HAP-1 (cell line): ENCODE results near the gene FUBP1.
"Not testable (repeated sequence)": the region's sequence is repeated elsewhere in the genome, so short reads cannot be mapped to it uniquely, and the experiment has no call there.

ENCODE experiments used
- DNase-seq, 2 experiments: peaks; one replicate each; pipeline ENCODE4 v3.0.0-alpha.2; 2016 to 2020; ENCODE audit warnings: low spot score in 2 of 2
- H3K27me3 ChIP-seq: fragments of 250-450 bp; sonication (Bioruptor Pico); 2 replicates; pipeline ENCODE4 v1.5.1; 2020; ENCODE audit warnings: low read depth, mild to moderate bottlenecking, moderate library complexity
- H3K36me3 ChIP-seq: fragments of 250-450 bp; sonication (Bioruptor Pico); replicated peaks from 2 replicates; pipeline ENCODE4 v1.5.1; 2020; ENCODE audit warnings: mild to moderate bottlenecking
- H3K4me1 ChIP-seq: fragments of 250-450 bp; sonication (Bioruptor Pico); 2 replicates; pipeline ENCODE4 v1.5.1; 2020; ENCODE audit warnings: mild to moderate bottlenecking
- H3K4me3 ChIP-seq: fragments of 250-450 bp; sonication (Bioruptor Pico); 2 replicates; pipeline ENCODE4 v1.5.1; 2020; ENCODE audit warnings: mild to moderate bottlenecking, moderate library complexity
- H3K9me3 ChIP-seq: fragments of 250-450 bp; sonication (Bioruptor Pico); 2 replicates; pipeline ENCODE4 v1.5.1; 2020; ENCODE audit warnings: mild to moderate bottlenecking, moderate library complexity
- in situ Hi-C: fragments of 300-500 bp; cut with MboI; formaldehyde crosslinking; loops from 3 replicates; pipeline ENCODE4 v1.14.3; 2020; ENCODE audit warnings: low sequenced_read_pairs, inconsistent platforms, mixed read lengths

The FUBP1 gene

GRCh38 chr1:77978969-77979876 is at the start of gene FUBP1:
TSS of gene FUBP1 (minus strand) at chr1:77979072. CDS start at chr1:77979004, 68 bp downstream.
- H3K36me3 ChIP-seq = peaks cover 24% of the 10 kb centered on the region
- peaks cover 32% of the 10 kb centered on the region for H3K4me1 ChIP-seq
- no peaks in the 10 kb centered on the region for H3K9me3 ChIP-seq
- peak within 1 kb of the TSS; percentile 63 for H3K4me3 ChIP-seq
- DNase-seq = peak; percentile 96 to 99
- H3K27me3 ChIP-seq = no peaks in the 10 kb centered on the region
- in situ Hi-C loops = no loop called here

- H3K9me3 ChIP-seq, H3K4me1 ChIP-seq, H3K36me3 ChIP-seq, DNase-seq, H3K27me3 ChIP-seq, in situ Hi-C loops, H3K4me3 ChIP-seq: not testable (repeated sequence)
Observed at GRCh38 chr1:78021134-78021533, 42.3 kb upstream of the FUBP1 start.

GRCh38 chr1:78019024-78019423 is 40.2 kb upstream of the FUBP1 start:
- Histone ChIP-seq H3K27me3 (no peaks in the 10 kb centered on the region), H3K4me1 (no peaks in the 10 kb centered on the region), H3K9me3 (no peaks in the 10 kb centered on the region), H3K4me3 (no peak overlapping the region), H3K36me3 (peaks cover 3% of the 10 kb centered on the region)
- DNase-seq = no peak
- in situ Hi-C loops = no loop called here

GRCh38 chr1:78015148-78015547 is 36.3 kb upstream of the FUBP1 start:
- H3K36me3 ChIP-seq = peaks cover 3% of the 10 kb centered on the region
- in situ Hi-C loops = no loop called here

GRCh38 chr1:78011050-78011449 is 32.2 kb upstream of the FUBP1 start:
- Histone ChIP-seq H3K9me3 (no peaks in the 10 kb centered on the region), H3K27me3 (no peaks in the 10 kb centered on the region), H3K4me3 (no peak overlapping the region), H3K4me1 (peaks cover 8% of the 10 kb centered on the region), H3K36me3 (peaks cover 3% of the 10 kb centered on the region; the same call in 1 of the 2 replicates)
- in situ Hi-C loops = no loop called here
- DNase-seq = no peak

More at GRCh38 chr1:78015148-78015547, 36.3 kb upstream of the FUBP1 start:
- no peaks in the 10 kb centered on the region for H3K27me3 ChIP-seq
- peaks cover 2% of the 10 kb centered on the region; the same call in 1 of the 2 replicates for H3K4me1 ChIP-seq
- no peaks in the 10 kb centered on the region for H3K9me3 ChIP-seq
- H3K4me3 ChIP-seq = no peak overlapping the region
- DNase-seq = no peak

GRCh38 chr1:78009836-78010235 is 31.0 kb upstream of the FUBP1 start:
- Histone ChIP-seq H3K4me1 (peaks cover 8% of the 10 kb centered on the region), H3K4me3 (no peak overlapping the region), H3K9me3 (no peaks in the 10 kb centered on the region), H3K36me3 (no peaks in the 10 kb centered on the region), H3K27me3 (no peaks in the 10 kb centered on the region)
- DNase-seq = peak in 1 of 2 experiments; percentile 10
- in situ Hi-C loops = no loop called here

GRCh38 chr1:78009276-78009675 is 30.4 kb upstream of the FUBP1 start:
- no peaks in the 10 kb centered on the region for H3K9me3 ChIP-seq
- DNase-seq = no peak
- H3K4me3 ChIP-seq = no peak overlapping the region
- no peaks in the 10 kb centered on the region for H3K27me3 ChIP-seq
- no peaks in the 10 kb centered on the region for H3K36me3 ChIP-seq
- in situ Hi-C loops = no loop called here
- peaks cover 8% of the 10 kb centered on the region for H3K4me1 ChIP-seq

GRCh38 chr1:78007677-78008341 is 28.9 kb upstream of the FUBP1 start:
- no peaks in the 10 kb centered on the region for H3K9me3 ChIP-seq
- in situ Hi-C loops = no loop called here
- H3K4me1 ChIP-seq = peaks cover 19% of the 10 kb centered on the region
- H3K27me3 ChIP-seq = no peaks in the 10 kb centered on the region
- no peaks in the 10 kb centered on the region for H3K36me3 ChIP-seq
- DNase-seq = no peak
- H3K4me3 ChIP-seq = 0 out of 2 replicates have a peak overlapping the region, but pooled peaks have one; percentile 0

GRCh38 chr1:78006521-78006920 is 27.6 kb upstream of the FUBP1 start:
- Histone ChIP-seq H3K27me3 (no peaks in the 10 kb centered on the region), H3K36me3 (no peaks in the 10 kb centered on the region), H3K4me1 (peaks cover 29% of the 10 kb centered on the region), H3K9me3 (no peaks in the 10 kb centered on the region), H3K4me3 (peak overlapping the region; percentile 39)
- no peak for DNase-seq
- in situ Hi-C loops = no loop called here

GRCh38 chr1:78005755-78006154 is 26.9 kb upstream of the FUBP1 start:
- no peaks in the 10 kb centered on the region for H3K9me3 ChIP-seq
- no peaks in the 10 kb centered on the region for H3K27me3 ChIP-seq
- H3K4me1 ChIP-seq = peaks cover 29% of the 10 kb centered on the region
- no peaks in the 10 kb centered on the region for H3K36me3 ChIP-seq
- H3K4me3 ChIP-seq = peak overlapping the region; percentile 39
- DNase-seq = peak; percentile 31 to 64
- in situ Hi-C loops = no loop called here

- Histone ChIP-seq H3K4me1 (peaks cover 29% of the 10 kb centered on the region), H3K4me3 (peak overlapping the region; percentile 39)
Observed at GRCh38 chr1:78005448-78005722, 26.5 kb upstream of the FUBP1 start.

GRCh38 chr1:78004719-78005447 is 26.0 kb upstream of the FUBP1 start, which contains the start of gene DNAJB4:
TSS of gene DNAJB4 (plus strand) at chr1:78004939. CDS start at chr1:78005111, 172 bp downstream.
- in situ Hi-C loops = no loop called here
- H3K9me3 ChIP-seq = no peaks in the 10 kb centered on the region
- no peaks in the 10 kb centered on the region for H3K27me3 ChIP-seq
- peaks cover 25% of the 10 kb centered on the region for H3K4me1 ChIP-seq
- DNase-seq = peak; percentile 76 to 97
- H3K36me3 ChIP-seq = no peaks in the 10 kb centered on the region
- H3K4me3 ChIP-seq = peak within 1 kb of the TSS; percentile 39

More at GRCh38 chr1:78005448-78005722, 26.5 kb upstream of the FUBP1 start:
- no peak for DNase-seq
- in situ Hi-C loops = no loop called here
- no peaks in the 10 kb centered on the region for H3K27me3 ChIP-seq
- no peaks in the 10 kb centered on the region for H3K9me3 ChIP-seq
- H3K36me3 ChIP-seq = no peaks in the 10 kb centered on the region

GRCh38 chr1:78003882-78004718 is 25.2 kb upstream of the FUBP1 start:
- in situ Hi-C loops = no loop called here
- DNase-seq = peak; percentile 83 to 91
- no peaks in the 10 kb centered on the region for H3K27me3 ChIP-seq
- no peaks in the 10 kb centered on the region for H3K9me3 ChIP-seq
- peaks cover 24% of the 10 kb centered on the region for H3K4me1 ChIP-seq
- no peaks in the 10 kb centered on the region for H3K36me3 ChIP-seq
- H3K4me3 ChIP-seq = peak overlapping the region; percentile 39
